NCI-H1930 (cell line): Measurements from ENCODE around the gene TAS2R1.

Experiments used
- DNase-seq, 2 experiments: peaks; one replicate each; lab custom pipeline; 2025; lab: John Stamatoyannopoulos, UW

TAS2R1 gene, protein sequence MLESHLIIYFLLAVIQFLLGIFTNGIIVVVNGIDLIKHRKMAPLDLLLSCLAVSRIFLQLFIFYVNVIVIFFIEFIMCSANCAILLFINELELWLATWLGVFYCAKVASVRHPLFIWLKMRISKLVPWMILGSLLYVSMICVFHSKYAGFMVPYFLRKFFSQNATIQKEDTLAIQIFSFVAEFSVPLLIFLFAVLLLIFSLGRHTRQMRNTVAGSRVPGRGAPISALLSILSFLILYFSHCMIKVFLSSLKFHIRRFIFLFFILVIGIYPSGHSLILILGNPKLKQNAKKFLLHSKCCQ

DNA sequence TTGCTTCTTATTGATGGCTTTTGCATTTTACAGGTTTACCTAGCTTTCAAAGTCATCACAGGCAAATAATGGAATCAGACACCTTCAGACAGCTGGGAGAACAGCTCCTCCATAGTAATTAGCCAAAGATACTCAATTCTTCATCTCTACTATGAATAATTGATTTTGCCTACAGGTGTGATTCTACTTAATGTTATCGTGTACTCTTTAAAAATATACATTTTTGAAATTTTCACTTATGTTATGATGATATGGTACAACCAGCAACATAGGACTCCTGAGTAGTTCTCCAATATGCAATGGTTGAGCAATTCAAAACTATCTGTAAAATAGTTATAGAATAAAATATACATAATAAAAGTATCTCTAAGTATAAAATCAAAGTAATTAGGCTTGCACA lies at the start of gene TAS2R1:
TSS of gene TAS2R1 (minus strand) at position 101 of the 400 bp plus-strand sequence. CDS start 319 bp downstream, outside the sequence.
- no peak for DNase-seq

DNA sequence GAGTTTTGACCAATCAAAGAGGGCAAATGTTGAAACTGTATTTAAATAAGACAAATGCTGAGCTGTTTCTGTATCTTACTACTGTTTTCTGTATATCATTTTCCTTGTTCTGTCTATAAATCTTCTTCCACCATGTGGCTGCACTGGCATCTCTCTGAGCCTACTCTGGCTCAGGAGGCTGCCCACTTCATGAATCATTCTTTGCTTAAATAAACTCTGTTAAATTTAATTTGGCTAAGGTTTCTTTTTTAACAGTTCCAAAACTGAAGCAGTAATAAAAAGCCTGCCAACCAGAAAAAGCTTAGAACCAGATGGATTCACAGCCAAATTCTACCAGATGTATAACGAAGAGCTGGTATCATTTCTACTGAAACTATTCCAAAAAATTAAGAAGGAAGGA lies 40.2 kb upstream of the TAS2R1 start:
- DNase-seq: no peak

DNA sequence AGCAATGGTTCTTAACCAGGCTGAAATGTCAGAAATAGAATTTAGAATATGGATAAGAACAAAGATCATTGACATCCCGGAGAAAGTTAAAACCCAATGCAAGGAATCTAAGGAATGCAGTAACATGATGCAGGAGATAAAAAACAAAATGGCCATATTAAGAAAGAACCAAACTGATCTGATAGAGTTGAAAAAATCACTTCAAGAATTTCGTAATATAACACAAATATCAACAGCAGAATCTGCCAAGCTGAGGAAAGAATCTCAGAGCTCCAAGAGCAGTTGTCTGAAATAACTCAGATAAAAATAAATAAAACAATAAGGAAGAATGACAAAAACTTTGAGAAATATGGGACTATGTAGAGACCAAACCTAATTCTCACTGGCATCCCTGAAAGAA lies 37.8 kb upstream of the TAS2R1 start:
- DNase-seq: no peak

DNA sequence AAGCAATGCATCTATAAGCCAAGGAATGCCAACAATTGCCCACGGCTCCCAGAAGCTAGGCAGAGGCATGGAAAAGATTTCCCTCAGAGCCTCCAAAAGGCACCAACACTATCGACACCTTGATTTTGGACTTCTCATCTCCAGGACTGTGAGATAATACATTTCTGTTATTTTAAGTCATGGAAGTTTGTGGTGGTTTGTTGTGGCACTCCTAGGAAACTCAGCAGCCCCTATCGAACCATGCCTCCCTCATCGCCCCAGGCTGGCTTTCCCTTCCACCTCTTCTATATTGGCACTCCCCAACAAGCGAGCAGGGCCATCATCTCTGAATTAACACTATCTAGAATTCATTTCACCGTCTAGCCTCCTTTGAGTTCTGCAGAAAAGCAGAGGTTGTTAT lies 33.7 kb upstream of the TAS2R1 start:
- no peak for DNase-seq

DNA sequence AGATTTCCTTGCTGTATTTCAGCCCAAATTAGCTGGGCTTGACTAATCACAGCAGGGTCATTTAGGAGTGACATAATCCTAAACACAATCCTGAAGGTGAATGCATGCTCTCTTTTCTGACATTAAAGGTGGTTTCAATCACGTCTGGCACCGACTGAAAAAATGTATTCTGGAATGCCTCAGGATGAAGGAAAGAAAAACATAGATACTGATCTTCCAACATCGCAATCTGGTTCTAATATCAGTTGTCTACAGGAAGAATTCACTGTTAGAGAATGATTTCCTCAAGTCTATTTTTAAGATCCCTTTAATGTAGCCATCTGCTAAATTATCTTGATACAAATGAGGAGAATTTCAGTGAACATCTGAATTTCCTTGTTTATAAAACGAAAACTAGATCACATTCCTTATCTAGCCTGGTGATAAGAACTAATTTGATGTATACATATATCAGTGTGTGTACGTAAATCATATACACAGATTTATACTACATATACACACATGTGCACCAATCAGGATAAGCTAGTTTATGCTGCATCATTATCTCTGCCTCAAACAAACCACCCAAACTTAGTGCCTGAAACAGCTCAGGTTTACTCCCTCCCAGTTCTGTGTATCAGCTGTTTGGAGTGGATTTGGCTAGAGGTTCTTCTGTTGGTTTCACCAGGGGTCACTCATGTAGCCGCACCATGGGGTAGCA lies 31.3 kb upstream of the TAS2R1 start:
- DNase-seq: no peak

DNA sequence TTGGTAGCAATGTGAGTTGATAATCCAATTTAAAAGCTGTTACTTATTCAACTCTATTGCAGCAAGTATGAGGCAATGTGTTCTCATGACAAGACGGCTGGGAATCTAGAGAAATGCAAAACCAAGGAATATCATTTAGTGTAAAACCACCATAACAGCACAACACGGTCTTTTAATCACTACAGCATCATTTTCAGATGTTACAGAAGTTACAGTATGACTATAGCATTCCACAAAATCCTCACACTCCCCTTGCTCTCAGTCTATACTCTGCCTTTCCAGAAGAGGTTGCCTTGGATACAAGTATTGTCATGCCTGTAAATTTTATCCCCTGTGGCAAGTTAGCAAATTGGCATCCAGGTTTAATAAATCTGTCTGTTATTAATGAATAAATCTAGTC lies 28.6 kb upstream of the TAS2R1 start:
- no peak for DNase-seq

DNA sequence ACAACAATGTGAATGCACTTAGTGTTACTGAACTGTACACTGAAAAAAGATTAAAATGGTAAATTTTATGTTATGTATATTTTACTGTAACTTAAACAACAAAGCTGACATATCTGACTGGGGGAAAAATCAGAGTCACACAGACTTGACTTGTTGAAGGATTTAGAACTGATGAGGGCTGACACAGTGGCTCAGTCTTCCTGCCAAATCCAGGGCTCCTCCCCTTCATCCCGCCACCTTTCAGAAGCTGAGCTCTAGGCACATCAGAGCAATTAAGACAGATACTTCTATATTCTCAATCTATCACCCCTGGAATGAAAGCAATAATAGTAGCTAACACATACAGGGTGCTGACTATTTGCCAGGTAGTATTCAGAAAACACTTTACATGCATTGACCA lies 27.7 kb upstream of the TAS2R1 start:
- no peak for DNase-seq

DNA sequence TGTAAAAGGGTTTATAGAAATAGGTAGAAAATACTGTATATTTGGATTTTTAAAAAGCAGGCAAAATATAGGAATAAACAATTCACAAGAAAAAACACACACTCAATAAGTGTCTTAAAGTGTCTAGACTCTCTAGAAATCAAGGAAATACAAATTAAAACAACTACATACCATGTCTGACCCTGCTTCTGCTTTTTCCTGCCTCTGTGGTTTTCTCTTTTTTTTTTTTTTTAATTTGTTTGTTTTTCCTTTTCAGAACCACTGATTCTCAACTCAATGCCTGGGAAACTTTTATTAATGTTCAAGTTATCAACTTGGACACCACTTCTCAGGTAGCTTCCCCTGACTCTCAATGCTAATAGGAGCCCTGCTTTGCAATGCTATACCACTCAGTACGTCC lies 25.5 kb upstream of the TAS2R1 start:
- no peak for DNase-seq

DNA sequence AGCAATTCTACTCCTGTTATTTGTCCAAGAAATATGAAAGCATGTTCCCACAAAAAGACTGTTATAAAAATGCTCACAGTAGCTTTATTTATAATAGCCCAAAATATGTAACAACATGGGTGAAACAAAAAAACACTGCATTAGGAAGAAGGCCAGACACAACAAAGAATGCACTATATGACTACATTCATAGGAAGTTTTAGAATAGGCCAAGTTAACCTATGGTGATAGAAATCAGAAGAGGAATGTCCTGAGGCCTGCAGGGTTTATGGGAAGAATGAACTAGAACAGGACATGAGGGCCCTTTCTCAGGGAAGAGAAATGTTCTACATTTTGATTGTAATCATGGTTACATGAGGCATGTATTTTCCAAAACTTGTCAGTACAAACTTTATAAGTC lies 24.7 kb upstream of the TAS2R1 start:
- no peak for DNase-seq

DNA sequence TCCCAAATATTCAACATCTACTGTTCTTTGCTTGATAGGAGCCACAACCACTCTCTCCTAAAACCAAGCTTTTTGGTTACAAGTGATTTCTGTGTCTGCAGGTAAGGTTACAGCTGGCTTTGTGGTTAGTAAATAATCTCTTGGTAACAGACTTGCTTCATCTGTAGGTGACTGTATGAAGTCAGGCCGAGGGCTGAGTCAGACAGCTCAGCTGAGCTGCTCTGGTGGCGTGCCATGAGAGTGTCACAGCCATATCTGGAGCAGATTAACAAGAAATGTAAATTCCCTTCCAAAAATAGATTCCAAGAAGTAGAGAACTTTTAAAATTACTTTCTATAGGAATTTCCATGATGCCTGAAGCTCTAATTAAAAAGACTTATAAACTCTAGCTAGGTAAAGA lies 23.7 kb upstream of the TAS2R1 start:
- no peak for DNase-seq

DNA sequence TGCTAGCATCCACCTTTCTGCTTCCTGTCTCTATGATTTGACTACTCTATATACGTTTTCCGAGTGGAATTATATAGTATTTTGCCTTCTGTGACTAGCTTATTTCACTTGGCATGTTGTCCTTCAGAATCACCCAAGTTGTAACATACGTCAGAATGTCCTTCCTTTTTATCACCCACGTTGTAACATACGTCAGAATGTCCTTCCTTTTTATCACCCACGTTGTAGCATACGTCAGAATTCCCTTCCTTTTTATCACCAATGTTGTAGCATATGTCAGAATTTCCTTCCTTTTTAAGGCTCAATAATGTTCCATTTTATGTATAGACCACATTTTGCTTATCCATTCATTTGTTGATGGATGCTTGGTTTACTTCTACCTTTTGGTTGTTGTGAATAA lies 22.9 kb upstream of the TAS2R1 start:
- no peak for DNase-seq

DNA sequence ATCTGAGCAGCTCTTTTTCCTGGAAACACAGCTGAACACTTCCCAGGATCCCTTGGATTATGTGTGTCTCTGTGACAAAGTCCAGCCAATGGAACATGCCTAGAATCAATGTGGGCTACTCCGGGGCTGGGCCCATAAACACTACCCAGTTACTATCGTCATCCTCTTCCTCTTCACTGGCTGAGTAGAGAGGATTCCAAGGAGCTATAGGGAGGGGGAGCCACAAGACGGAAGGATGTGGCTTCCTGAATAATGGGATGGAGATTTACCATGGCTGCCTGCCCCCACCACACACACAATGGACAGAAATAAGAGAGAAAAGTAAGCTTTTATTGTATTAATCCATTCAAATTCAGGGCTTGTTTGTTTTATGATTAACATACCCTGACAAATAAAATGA lies 22.1 kb upstream of the TAS2R1 start:
- DNase-seq: no peak

DNA sequence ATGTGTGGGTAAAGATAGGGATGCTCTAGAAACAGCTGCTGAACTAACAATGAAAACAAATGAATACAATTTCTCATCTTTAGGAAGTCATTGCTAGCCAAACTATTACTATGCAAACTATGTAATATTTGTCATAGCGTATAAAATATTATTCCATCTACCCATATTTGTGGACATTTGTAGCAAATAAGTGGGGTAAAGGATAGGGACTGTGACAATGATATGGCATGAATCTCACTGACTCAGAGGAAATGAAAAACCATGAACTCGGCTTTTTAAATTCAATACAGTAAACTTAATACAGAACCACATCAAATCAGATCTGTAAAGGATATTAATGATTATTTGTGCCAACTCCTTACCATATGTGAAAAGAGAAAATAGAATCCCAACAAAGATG lies 16.7 kb upstream of the TAS2R1 start:
- no peak for DNase-seq

DNA sequence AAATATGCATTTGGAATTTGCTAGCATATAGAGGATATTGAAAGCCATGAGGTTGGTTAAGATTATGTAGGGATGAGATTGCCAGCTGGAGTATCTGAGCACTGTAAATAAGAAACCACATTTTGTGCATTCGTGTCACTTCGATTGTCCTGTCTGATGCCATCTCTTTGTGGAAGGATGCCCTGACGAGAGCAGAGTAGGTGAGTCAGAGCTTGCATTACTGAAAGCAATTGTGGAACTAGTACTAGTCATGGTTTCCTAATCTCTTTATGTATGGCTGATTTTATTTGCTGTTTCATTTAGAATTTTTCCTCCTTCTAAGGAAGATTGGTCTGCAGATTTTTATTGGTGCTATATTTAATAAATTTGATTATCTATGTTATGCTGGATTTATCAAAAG lies 14.5 kb upstream of the TAS2R1 start:
- no peak for DNase-seq

DNA sequence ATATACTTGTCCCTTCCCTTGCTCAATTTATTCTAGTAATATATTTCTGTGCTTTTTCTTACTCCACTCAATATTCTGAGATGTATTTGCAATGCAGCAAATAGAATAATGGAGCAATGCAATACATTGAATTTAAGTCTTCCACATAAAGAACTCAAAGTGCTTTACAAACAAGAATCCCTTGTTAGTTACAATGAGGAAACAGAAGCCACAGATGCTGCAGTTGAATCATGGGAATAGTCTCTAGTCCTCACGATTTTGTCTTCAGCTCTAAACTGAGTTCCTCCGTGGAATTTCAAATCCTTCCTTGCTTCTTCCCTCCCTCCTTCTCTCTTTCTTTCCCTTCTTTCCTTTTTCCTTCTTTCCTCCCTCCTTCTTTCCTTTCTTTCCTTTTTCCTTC lies 12.5 kb upstream of the TAS2R1 start:
- no peak for DNase-seq

DNA sequence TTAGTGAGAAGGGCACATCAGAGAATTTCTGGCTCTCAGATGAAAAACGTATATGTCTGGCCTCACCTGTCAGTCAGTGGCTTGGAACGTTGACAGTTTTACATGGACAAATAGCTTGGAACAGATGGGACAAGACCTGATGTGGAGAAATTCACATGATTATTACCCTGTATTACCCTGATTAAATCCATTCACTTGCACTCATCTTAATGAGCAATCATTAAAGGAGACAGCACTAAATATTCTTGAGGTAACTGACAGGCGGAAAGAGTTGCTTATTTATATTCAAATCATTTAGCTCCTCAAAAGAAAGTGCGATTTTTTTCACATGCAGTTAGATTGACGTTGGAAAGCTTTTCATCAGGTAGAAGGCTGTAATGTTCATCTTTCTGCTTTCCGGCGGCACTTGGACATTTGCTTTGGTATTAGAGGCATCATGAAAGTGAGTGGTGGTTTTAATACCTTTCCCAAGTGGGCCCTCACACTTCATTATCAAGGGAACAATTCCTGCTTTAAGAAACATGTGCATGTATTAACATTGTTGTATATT lies 11.7 kb upstream of the TAS2R1 start:
- DNase-seq: no peak

DNA sequence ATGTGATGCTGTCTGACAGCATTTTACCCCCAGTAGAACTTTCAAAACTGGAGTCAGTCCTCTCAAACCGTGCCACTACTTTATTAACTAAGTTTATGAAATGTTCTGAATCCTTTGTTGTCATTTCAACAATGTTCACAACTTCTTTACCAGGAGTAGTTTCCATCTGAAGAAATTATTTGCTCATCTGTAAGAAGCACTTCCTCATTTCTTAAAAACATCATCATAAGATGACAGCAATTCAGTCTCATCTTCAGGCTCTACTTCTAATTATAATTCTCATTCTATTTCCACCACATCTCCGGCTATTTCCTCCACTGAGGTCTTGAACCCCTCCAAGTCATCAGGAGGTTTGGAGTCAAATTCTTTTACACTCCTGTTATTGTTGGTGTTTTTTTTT lies 2.3 kb upstream of the TAS2R1 start:
- DNase-seq: no peak

DNA sequence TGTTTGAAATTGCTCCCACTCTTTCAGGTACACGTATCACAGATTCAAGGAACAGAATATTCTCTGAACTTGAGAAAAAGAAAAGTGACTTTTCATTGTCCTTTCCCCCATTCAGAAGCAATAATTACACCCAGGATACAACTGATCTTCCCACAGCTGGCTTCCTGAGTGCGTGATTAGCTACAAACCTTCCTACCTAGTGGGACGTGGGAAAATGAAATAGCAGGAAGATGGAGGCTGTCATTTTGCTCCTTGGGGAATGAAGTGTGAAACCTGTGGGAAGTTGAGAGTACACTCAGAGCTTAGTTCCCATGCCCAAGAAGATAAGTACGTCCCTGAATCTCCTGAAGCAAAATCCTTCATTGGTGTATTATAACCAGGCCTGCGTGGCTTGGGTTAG lies 2.6 kb downstream of the TAS2R1 start:
- no peak for DNase-seq

DNA sequence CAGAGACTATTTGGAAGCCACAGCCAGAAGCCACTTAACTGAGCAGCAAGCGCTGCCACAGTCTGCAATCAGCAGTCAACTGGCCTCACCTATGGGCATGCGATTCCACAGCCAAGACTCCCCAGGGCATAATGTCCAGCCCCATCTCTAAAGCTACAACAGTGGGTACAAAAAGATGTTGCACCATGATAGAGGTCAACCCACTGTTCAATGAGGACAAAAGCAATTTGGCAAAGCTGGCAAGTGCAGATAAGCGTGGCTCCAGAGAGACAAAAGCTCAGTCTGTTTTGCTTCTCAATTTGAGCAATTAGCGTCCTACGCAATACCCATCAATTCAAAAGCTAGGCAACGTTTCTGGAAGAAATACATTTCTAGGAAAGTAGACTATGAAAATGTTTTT lies 3.2 kb downstream of the TAS2R1 start:
- no peak for DNase-seq

DNA sequence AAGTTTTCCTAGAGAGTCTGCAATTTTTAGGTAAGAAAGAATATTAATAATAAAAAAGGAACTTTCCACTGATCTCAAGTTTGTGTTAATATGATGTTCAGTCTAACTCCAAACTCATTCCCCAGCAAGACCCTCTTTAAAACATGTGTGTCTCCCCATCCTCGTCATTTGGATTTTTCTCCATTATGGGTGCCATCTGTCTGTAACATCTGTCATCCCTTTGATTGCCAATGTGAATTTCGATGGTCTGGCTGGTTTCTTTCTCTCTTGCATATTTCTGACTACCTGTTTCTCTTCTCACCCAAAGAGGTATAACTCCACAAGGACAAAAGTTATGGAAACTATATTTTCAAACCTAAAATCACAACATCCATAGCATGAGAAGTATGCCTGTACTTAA lies 4.4 kb downstream of the TAS2R1 start:
- no peak for DNase-seq

DNA sequence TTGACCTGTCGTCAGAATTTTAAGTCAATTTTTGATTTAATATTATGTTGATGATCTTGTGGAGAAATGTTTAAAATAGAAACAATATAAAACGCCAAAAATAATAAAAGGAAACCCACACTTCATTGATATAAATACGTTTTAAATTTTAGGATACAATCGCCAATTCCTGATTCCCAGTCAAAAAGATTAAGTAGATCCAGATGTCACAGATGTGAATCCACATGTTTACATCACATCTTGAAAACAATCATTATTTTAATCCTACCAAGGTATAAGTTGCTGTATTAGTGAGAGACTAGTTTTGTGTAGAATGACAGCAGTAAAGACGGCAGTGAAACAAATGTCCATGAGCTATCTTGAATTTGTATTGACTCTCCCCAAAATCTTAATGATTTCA lies 4.9 kb downstream of the TAS2R1 start:
- no peak for DNase-seq

DNA sequence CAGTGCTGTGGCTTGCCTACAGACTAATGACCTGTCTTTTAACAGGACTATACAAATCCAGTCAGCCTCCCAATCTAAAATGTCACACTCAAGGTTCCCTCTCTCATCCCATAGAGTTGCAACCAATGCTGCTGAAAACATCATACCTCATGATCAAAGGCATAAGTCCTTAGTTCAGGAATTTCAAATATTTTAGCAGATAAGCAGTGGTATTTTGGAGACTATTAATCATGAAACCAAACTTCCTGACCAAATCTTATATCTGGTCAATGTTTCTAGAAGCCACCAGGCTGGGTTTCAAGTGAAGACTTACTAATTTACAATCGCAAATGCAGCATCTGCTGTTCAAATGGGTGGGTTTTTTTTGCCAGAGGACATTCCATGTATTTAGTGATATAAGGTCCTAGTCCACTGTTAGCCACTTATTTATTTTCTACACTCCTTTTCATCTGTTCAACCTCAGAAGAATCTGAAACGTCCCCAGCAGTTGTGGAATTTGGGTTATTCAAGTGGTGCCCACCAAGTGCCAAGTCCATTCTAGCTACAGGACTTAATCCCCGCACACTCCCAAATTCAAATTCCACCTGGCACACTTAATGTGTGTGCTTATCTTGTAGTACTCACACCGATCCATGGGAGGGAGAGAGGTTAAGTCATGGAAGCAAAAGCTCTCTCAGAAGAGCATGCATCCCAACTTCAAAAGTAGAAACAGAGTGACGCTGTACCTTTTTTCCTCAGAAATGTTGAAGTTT lies 5.8 kb downstream of the TAS2R1 start:
- DNase-seq: no peak

DNA sequence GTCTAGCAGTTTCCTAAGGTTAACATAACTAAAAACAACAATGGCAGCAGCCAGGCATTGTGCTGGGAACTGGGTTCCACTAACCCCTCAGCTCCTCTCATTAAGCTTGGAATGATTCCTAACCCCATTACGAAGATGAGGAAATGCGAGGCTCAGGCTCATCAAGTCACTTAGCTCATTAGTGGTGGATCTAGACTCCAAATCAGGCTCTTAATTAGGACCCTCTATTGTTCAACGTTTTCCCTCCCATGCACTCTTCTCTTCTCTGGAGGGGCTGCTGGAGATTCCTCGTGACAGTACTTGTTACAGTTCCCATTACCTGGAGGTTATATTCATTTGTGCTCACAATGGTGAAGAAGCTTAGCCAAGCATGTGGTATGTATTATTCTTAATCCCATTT lies 6.5 kb downstream of the TAS2R1 start:
- DNase-seq: no peak
